K562 (cell line): ENCODE data around the gene IKZF4. TPM values are rescaled to one million over a fixed set of nuclear protein-coding genes. Genes with fewer than 3 reads are reported as not detected.

Experiments
- ATAC-seq: fragments of 200-7000 bp; cut with Tn5 transposase; 3 replicates; pipeline ENCODE4 v1.9.1; 2020; ENCODE audit warnings: moderate library complexity
- BruUV-seq: library from RNA; stranded (reverse); fragments of 400-500 nt; replicated peaks from 2 replicates; lab custom pipeline; 2021; lab: Mats Ljungman, UMichigan
- CTCF ChIA-PET: fragments of 300-600 bp; formaldehyde crosslinking; extraction: SDS; loops from one replicate; lab custom pipeline; 2021; ENCODE audit warnings: low intra/inter-chr PET ratio; lab: Yijun Ruan, JAX
- POLR2A ChIA-PET: fragments of 300-600, 350-650 bp; sonication (Branson Sonifier 250); formaldehyde crosslinking; extraction: SDS; loops from one replicate; lab custom pipeline; 2021; ENCODE audit warnings: antibody characterized with exemption, inconsistent platforms; lab: Yijun Ruan, JAX
- DNase-seq, 4 experiments: peaks; one replicate each; pipeline versions ENCODE4 v3.0.0 to v3.0.0-alpha.2; 2011 to 2018; ENCODE audit warnings: low spot score in 3 of 4, mixed read lengths in 3 of 4; ENCODE audit errors: extremely low read depth in 1 of 4
- FAIRE-seq: peaks from 2 replicates; lab custom pipeline; 2011; peaks lifted over from hg19 to GRCh38; lab: Jason Lieb, UNC
- H2AFZ ChIP-seq: 2 replicates; pipeline ENCODE4 v1.6.0; 2011; ENCODE audit warnings: low read depth, low read length, control low read depth, inconsistent platforms
- H3K27ac ChIP-seq: fragments of 200-600 bp; 3 replicates; pipeline ENCODE4 v1.8.0; 2011; ENCODE audit warnings: low read depth, mild to moderate bottlenecking, control low read depth, inconsistent platforms, low read length, moderate library complexity, mixed read lengths; ENCODE audit errors: extremely low read depth
- H3K27me3 ChIP-seq, 2 experiments: fragments of 300-600 bp in 1 of 2; 2 replicates in 1 of 2; 3 replicates in 1 of 2; pipeline versions ENCODE4 v1.6.0 to v1.8.0; 2011; ENCODE audit warnings: inconsistent platforms in 2 of 2, low read length in 2 of 2, mild to moderate bottlenecking in 1 of 2, mixed read lengths in 1 of 2, moderate library complexity in 1 of 2; ENCODE audit not compliant: control insufficient read depth in 2 of 2, insufficient read depth in 2 of 2
- H3K36me3 ChIP-seq: fragments of 300-600 bp; 3 replicates; pipeline ENCODE4 v1.8.0; 2011; ENCODE audit warnings: mild to moderate bottlenecking, low read length, inconsistent platforms; ENCODE audit not compliant: control insufficient read depth, insufficient read depth
- H3K4me1 ChIP-seq, 2 experiments: fragments of 200-600 bp in 1 of 2; replicated peaks in 1 of 2; 2 replicates in 1 of 2; 3 replicates in 1 of 2; pipeline versions ENCODE4 v1.5.1 to v1.8.0; 2011; ENCODE audit warnings: inconsistent platforms in 2 of 2, low read length in 2 of 2, mild to moderate bottlenecking in 1 of 2, mixed read lengths in 1 of 2, moderate library complexity in 1 of 2; ENCODE audit not compliant: control insufficient read depth in 2 of 2, insufficient read depth in 2 of 2
- H3K4me2 ChIP-seq: 2 replicates; pipeline ENCODE4 v1.6.1; 2011; ENCODE audit warnings: low read length, control low read depth, inconsistent platforms, mixed read lengths; ENCODE audit not compliant: insufficient read depth
- H3K4me3 ChIP-seq: fragments of 200-600 bp; sonication (generic), shearing (Covaris generic); 2 replicates; pipeline ENCODE4 v1.5.1; 2016; ENCODE audit warnings: control low read depth, inconsistent platforms
- H3K79me2 ChIP-seq: fragments of 200-600 bp; 3 replicates; pipeline ENCODE4 v1.8.0; 2011; ENCODE audit warnings: low read length, inconsistent platforms; ENCODE audit not compliant: control insufficient read depth, insufficient read depth
- H3K9ac ChIP-seq, 2 experiments: 2 replicates each; pipeline versions ENCODE4 v1.6.0 to v1.6.1; 2011; ENCODE audit warnings: low read depth in 2 of 2, low read length in 2 of 2, control low read depth in 1 of 2, inconsistent platforms in 1 of 2, mild to moderate bottlenecking in 1 of 2, mixed read lengths in 1 of 2; ENCODE audit not compliant: insufficient read depth in 1 of 2
- H3K9me1 ChIP-seq: one replicate; pipeline ENCODE4 v1.6.0; 2011; ENCODE audit warnings: inconsistent platforms, mild to moderate bottlenecking, low read length, moderate library complexity; ENCODE audit not compliant: control insufficient read depth, insufficient read depth
- H3K9me3 ChIP-seq: replicated peaks from 2 replicates; pipeline ENCODE4 v1.5.1; 2011; ENCODE audit warnings: low read depth, low read length, inconsistent platforms; ENCODE audit not compliant: control insufficient read depth, insufficient read depth
- H4K20me1 ChIP-seq: replicated peaks from 2 replicates; pipeline ENCODE4 v1.6.1; 2011; ENCODE audit warnings: low read length, inconsistent platforms, mixed read lengths; ENCODE audit not compliant: control insufficient read depth, insufficient read depth
- PHB2 ChIP-seq: fragments of 450-650 bp; IDR thresholded peaks from 2 replicates; pipeline ENCODE4 v1.6.1; 2017; ENCODE audit warnings: low read depth
- POLR2A ChIP-seq: fragments of 450-650 bp; conservative IDR thresholded peaks from 2 replicates; pipeline ENCODE4 v1.6.1; 2016
- RUNX1 ChIP-seq: sonication (generic); IDR thresholded peaks from 2 replicates; pipeline ENCODE4 v1.6.1; 2016; ENCODE audit warnings: antibody characterized with exemption, low read depth
- SIN3A ChIP-seq, 2 experiments: fragments of 150-350 bp in 1 of 2; IDR thresholded peaks; 2 replicates each; pipeline ENCODE4 v1.6.1; 2011 to 2016; ENCODE audit warnings: borderline replicate concordance in 2 of 2, low read depth in 2 of 2, low read length in 2 of 2, mild to moderate bottlenecking in 2 of 2, moderate library complexity in 2 of 2; ENCODE audit not compliant: control insufficient read depth in 1 of 2
- ZNF316 ChIP-seq: fragments of 450-650 bp; IDR thresholded peaks from 2 replicates; pipeline ENCODE4 v1.6.1; 2016
- WGBS: fragments of 100-300 bp; shearing (Covaris generic); methylation state at CpG from one replicate; pipeline ENCODE4 v1.1.6; 2016; ENCODE audit warnings: low coverage, mixed read lengths; ENCODE audit not compliant: insufficient coverage; ENCODE audit errors: missing lambda C conversion rate; 5-methylcytosine and 5-hydroxymethylcytosine counted together
- in situ Hi-C: fragments of 300-500 bp; cut with MboI; formaldehyde crosslinking; loops from 4 replicates; pipeline ENCODE4 v1.15.0; 2018; ENCODE audit warnings: inconsistent platforms, mixed read lengths
- intact Hi-C: fragments of 100-400 bp; cut with micrococcal nuclease; formaldehyde crosslinking; loops from 2 replicates; pipeline ENCODE4 v1.14.2; 2022
- polyA plus RNA-seq, 8 experiments: library from polyadenylated mRNA; depleted of rRNA in 4 of 8; stranded (reverse) in 5 of 8; unstranded in 3 of 8; fragments of >200 nt; fragmentation: Nextera tagmentation in 2 of 8; fragmentation: Illumina TruSeq in 1 of 8; extraction: Ambion mirVana in 2 of 8; extraction: Trizol in 1 of 8; gene quantifications; 2 replicates each; pipeline versions ENCODE4 v1.2.1 to v1.2.3, GENCODE V29; 2011 to 2014; ENCODE audit warnings: inconsistent platforms in 1 of 8, missing spikeins in 1 of 8
- total RNA-seq, 7 experiments: library from RNA; depleted of rRNA in 6 of 7; stranded (reverse); fragments of >200 nt in 6 of 7; fragmentation: Illumina TruSeq in 2 of 7; extraction: Trizol in 2 of 7; gene quantifications; 2 replicates each; pipeline versions ENCODE4 v1.2.1 to v1.2.3, GENCODE V29; 2011 to 2021; ENCODE audit warnings: low replicate concordance in 1 of 7
- TF ChIP-seq, protein P1 (sequence below): fragments of 450-650 bp; IDR thresholded peaks from 2 replicates; pipeline ENCODE4 v1.6.1; 2018; ENCODE audit not compliant: partially characterized antibody

Gene IKZF4
- total and polyA plus RNA-seq, 9 of the 15 experiments (the other 6 are each of a cell fraction or from before 2014, with no cell fraction given) = 1.9 to 16.3 (median 3.6) TPM

DNA sequence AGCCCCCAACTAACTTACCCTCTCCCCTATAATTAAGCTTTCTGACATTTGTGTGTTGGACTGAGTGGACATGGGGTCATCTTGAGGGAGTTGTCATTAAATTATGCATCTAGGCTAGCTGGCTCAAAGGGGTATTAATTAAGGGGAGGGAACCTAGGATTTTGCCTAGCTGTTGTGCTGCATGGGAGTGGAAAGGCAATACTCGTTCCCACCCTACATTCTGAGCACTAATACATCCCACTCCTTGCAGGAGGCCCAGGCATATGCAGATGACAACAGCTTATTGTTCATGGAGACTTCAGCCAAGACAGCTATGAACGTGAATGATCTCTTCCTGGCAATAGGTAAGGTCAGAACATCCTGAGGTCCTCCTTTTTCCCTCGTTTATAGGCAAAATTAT is 29.7 kb upstream of the IKZF4 start:
- no peaks in the 10 kb centered on the region for H3K9me1 ChIP-seq
- no peaks in the 10 kb centered on the region for H3K9me3 ChIP-seq
- H3K27me3 ChIP-seq = no peaks in the 10 kb centered on the region
- no peak for FAIRE-seq
- in situ Hi-C loops = no loop called here
- no peak overlapping the region for H3K4me2 ChIP-seq
- no peak for ATAC-seq
- no peak for DNase-seq
- TF ChIP-seq RUNX1 = no peak
- BruUV-seq = no TSS peak
- POLR2A ChIA-PET = interaction anchor here (0.6 to 1.6 kb wide), 4 partner anchors 14 to 161 kb away, joined by 3 to 16 read pairs (median 3); partner anchors contain the start of gene RAB5B
- H2AFZ ChIP-seq = no peak overlapping the region
- no peak overlapping the region for H3K4me3 ChIP-seq
- CTCF ChIA-PET = no interaction called here
- H3K4me1 ChIP-seq = no peaks in the 10 kb centered on the region; a peak in 1 of 5 replicates
- peaks cover 67% of the 10 kb centered on the region for H3K36me3 ChIP-seq
- no peak overlapping the region for H3K9ac ChIP-seq
- WGBS = 75% methylated on average over 3 of the region's 3 CpGs
- no peak overlapping the region for H3K27ac ChIP-seq
- intact Hi-C loops = no loop called here
- no peaks in the 10 kb centered on the region for H4K20me1 ChIP-seq
- H3K79me2 ChIP-seq = no peaks in the 10 kb centered on the region

DNA sequence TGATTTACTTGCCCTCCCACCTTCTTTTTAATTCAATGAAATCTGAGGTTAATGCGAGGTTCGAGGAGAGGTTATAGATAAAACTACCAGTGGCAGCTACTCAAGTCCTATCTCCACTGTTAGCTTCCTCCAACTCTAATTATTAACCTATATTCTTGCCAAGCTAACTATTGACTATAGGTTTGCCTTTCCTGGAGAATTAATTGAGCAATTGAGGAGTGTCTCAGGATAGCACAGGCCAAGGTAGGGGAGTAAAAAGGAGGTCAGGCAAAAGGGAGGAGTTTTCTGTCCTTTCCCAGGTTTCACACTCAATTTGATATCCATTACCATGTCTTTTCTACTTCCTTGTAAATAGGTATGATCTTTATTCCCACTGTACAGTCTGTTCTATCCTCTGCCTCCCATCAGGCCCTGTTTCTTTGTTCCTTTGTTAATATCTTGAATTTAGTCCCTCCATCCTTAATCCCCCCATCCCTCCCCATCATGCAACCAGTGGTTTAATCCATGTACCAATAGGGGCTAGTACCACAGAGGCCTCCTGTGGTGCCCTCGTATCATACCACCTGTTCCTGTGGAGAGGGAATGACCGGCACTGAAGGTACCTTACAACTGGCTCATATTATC is 27.5 kb upstream of the IKZF4 start:
- 81% methylated on average over 4 of the region's 4 CpGs for WGBS
- no peak overlapping the region for H2AFZ ChIP-seq
- ATAC-seq = no peak
- H4K20me1 ChIP-seq = no peaks in the 10 kb centered on the region
- H3K4me1 ChIP-seq = peaks cover 3 to 6% of the 10 kb centered on the region in 2 experiments; a peak in 3 of 5 replicates
- H3K9me3 ChIP-seq = no peaks in the 10 kb centered on the region
- no TSS peak for BruUV-seq
- no peak for FAIRE-seq
- intact Hi-C loops = no loop called here
- no peaks in the 10 kb centered on the region for H3K27me3 ChIP-seq
- peaks cover 13% of the 10 kb centered on the region for H3K79me2 ChIP-seq
- ChIA-PET POLR2A (interaction anchor here (0.7 to 1.2 kb wide), 4 partner anchors 12 to 57 kb away, joined by 3 read pairs; partner anchors contain the start of gene RAB5B), CTCF (no interaction called here)
- H3K9ac ChIP-seq = no peak overlapping the region
- no peak overlapping the region for H3K27ac ChIP-seq
- no peak for DNase-seq
- no peaks in the 10 kb centered on the region for H3K9me1 ChIP-seq
- in situ Hi-C loops = no loop called here
- H3K4me2 ChIP-seq = no peak overlapping the region
- no peak for TF ChIP-seq PHB2
- no peak for TF ChIP-seq SIN3A (IDR thresholded peaks at IDR 0.05; ENCODE audit: borderline replicate concordance in 2 of 2, control insufficient read depth in 1 of 2, low read depth in 2 of 2, low read length in 2 of 2)
- TF ChIP-seq POLR2A = no peak
- no peak for TF ChIP-seq ZNF316
- TF ChIP-seq, protein P1, sequence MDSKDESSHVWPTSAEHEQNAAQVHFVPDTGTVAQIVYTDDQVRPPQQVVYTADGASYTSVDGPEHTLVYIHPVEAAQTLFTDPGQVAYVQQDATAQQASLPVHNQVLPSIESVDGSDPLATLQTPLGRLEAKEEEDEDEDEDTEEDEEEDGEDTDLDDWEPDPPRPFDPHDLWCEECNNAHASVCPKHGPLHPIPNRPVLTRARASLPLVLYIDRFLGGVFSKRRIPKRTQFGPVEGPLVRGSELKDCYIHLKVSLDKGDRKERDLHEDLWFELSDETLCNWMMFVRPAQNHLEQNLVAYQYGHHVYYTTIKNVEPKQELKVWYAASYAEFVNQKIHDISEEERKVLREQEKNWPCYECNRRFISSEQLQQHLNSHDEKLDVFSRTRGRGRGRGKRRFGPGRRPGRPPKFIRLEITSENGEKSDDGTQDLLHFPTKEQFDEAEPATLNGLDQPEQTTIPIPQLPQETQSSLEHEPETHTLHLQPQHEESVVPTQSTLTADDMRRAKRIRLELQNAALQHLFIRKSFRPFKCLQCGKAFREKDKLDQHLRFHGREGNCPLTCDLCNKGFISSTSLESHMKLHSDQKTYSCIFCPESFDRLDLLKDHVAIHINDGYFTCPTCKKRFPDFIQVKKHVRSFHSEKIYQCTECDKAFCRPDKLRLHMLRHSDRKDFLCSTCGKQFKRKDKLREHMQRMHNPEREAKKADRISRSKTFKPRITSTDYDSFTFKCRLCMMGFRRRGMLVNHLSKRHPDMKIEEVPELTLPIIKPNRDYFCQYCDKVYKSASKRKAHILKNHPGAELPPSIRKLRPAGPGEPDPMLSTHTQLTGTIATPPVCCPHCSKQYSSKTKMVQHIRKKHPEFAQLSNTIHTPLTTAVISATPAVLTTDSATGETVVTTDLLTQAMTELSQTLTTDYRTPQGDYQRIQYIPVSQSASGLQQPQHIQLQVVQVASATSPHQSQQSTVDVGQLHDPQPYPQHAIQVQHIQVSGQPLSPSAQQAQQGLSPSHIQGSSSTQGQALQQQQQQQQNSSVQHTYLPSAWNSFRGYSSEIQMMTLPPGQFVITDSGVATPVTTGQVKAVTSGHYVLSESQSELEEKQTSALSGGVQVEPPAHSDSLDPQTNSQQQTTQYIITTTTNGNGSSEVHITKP = peak; percentile 37
- TF ChIP-seq, all 486 proteins: peak for 1
- H3K36me3 ChIP-seq = peaks cover 51% of the 10 kb centered on the region
- no peak overlapping the region for H3K4me3 ChIP-seq
